ENCODE results near the gene VDAC1.
A peak's percentile ranks its signal among the peaks of the same experiment; 100 is the strongest.
"Not testable (repeated sequence)": the region's sequence is repeated elsewhere in the genome, so short reads cannot be mapped to it uniquely, and the experiment has no call there.

Gene VDAC1

GRCh38 chr5:133938929-133939328 is 65.8 kb downstream of the VDAC1 start:
- H3K4me3 ChIP-seq (replicated peaks; ENCODE audit: insufficient read depth, low read length), result no peak overlapping the region
- no peaks in the 10 kb centered on the region for H3K27me3 ChIP-seq (ENCODE audit: insufficient read depth, poor library complexity, severe bottlenecking)
- no peak for DNase-seq (ENCODE audit: low read depth in 1 of 2, low spot score in 1 of 2)
- TF ChIP-seq CTCF (IDR thresholded peaks at IDR 0.05; ENCODE audit: insufficient read depth, low read length), result no peak
- no peak for TF ChIP-seq POLR2AphosphoS5 (IDR thresholded peaks at IDR 0.05; ENCODE audit: low read depth)
- TF ChIP-seq REST (IDR thresholded peaks at IDR 0.05; ENCODE audit: insufficient replicate concordance, low read depth), result no peak
- TF ChIP-seq SPI1 (IDR thresholded peaks at IDR 0.05; ENCODE audit: borderline replicate concordance, low read depth), result no peak
- TF ChIP-seq GABPA (IDR thresholded peaks at IDR 0.05; ENCODE audit: low read depth), result no peak
- H3K27ac ChIP-seq (replicated peaks), result no peak overlapping the region

- TF ChIP-seq CTCF (IDR thresholded peaks at IDR 0.05; ENCODE audit: insufficient read depth, low read length) (no peak), SPI1 (IDR thresholded peaks at IDR 0.05; ENCODE audit: borderline replicate concordance, low read depth) (no peak), POLR2AphosphoS5 (IDR thresholded peaks at IDR 0.05; ENCODE audit: low read depth) (no peak), REST (IDR thresholded peaks at IDR 0.05; ENCODE audit: insufficient replicate concordance, low read depth) (no peak), GABPA (IDR thresholded peaks at IDR 0.05; ENCODE audit: low read depth) (no peak)
- H3K27me3 ChIP-seq (ENCODE audit: insufficient read depth, poor library complexity, severe bottlenecking), result no peaks in the 10 kb centered on the region
- H3K4me3 ChIP-seq (replicated peaks; ENCODE audit: insufficient read depth, low read length), result no peak overlapping the region
- DNase-seq (ENCODE audit: low read depth in 1 of 2, low spot score in 1 of 2), result peak in 1 of 2 experiments; percentile 24
- H3K27ac ChIP-seq (replicated peaks), result no peak overlapping the region
Observed at GRCh38 chr5:133938039-133938821, 66.5 kb downstream of the VDAC1 start.

GRCh38 chr5:133937628-133938027 is 67.1 kb downstream of the VDAC1 start:
- H3K4me3 ChIP-seq (replicated peaks; ENCODE audit: insufficient read depth, low read length); H3K27ac ChIP-seq (replicated peaks); H3K27me3 ChIP-seq (ENCODE audit: insufficient read depth, poor library complexity, severe bottlenecking); DNase-seq (ENCODE audit: low read depth in 1 of 2, low spot score in 1 of 2): not testable (repeated sequence)

GRCh38 chr5:133936651-133937015 is 68.1 kb downstream of the VDAC1 start:
- TF ChIP-seq REST (IDR thresholded peaks at IDR 0.05; ENCODE audit: insufficient replicate concordance, low read depth) (no peak), POLR2AphosphoS5 (IDR thresholded peaks at IDR 0.05; ENCODE audit: low read depth) (no peak), SPI1 (IDR thresholded peaks at IDR 0.05; ENCODE audit: borderline replicate concordance, low read depth) (no peak), GABPA (IDR thresholded peaks at IDR 0.05; ENCODE audit: low read depth) (no peak), CTCF (IDR thresholded peaks at IDR 0.05; ENCODE audit: insufficient read depth, low read length) (no peak)
- Histone ChIP-seq H3K27me3 (ENCODE audit: insufficient read depth, poor library complexity, severe bottlenecking) (no peaks in the 10 kb centered on the region), H3K27ac (replicated peaks) (no peak overlapping the region), H3K4me3 (replicated peaks; ENCODE audit: insufficient read depth, low read length) (no peak overlapping the region)
- DNase-seq (ENCODE audit: low read depth in 1 of 2, low spot score in 1 of 2), result no peak

- not testable (repeated sequence) for H3K27me3 ChIP-seq (ENCODE audit: insufficient read depth, poor library complexity, severe bottlenecking); H3K4me3 ChIP-seq (replicated peaks; ENCODE audit: insufficient read depth, low read length); H3K27ac ChIP-seq (replicated peaks); DNase-seq (ENCODE audit: low read depth in 1 of 2, low spot score in 1 of 2)
Observed at GRCh38 chr5:133935991-133936650, 68.7 kb downstream of the VDAC1 start.

Measured in HL-60 (cell line).